ENCODE results near the gene ISM1.

DNA sequence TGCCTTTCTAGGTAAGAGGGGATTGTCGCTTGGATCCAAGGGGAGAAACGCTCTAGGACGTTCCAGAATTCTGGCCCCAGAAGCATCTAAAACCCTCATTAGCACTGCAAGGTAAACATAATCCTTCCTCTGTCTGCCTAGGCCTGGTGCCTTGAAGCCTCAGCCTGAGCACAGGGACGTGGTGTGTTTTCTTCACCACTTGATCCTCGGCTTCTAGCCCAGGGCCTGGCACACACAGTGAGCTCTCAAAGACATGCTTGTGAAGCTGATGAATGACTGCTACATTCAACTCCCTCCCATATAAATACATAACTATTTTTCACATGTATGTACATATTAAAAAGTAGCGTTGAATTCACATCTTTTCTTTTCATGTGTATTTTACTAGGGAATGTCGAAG, 100.3 kb downstream of the ISM1 start:
- TF ChIP-seq CTCF (IDR thresholded peaks at IDR 0.05; ENCODE audit: low read length) (no peak), EZH2 (IDR thresholded peaks at IDR 0.05; ENCODE audit: borderline replicate concordance, low read length) (no peak)
